Measurements from ENCODE around the gene CTBP2. TPM values are rescaled to one million over a fixed set of nuclear protein-coding genes. Genes with fewer than 3 reads are reported as not detected.

The CTBP2 gene
- total and polyA plus RNA-seq, 4 donors, result 3.4 to 59.2 (median 5.5) TPM

GRCh38 chr10:125085258-125086054 is 74.9 kb downstream of the CTBP2 start:
- H3K36me3 ChIP-seq (ENCODE audit: control insufficient read depth in 4 of 4, insufficient read depth in 3 of 4, low read depth in 1 of 4, low read length in 3 of 4), result no peaks in the 10 kb centered on the region
- DNase-seq (ENCODE audit: low spot score), result no peak
- peak overlapping the region; percentile 16 to 61 for H3K27ac ChIP-seq (ENCODE audit: low read depth in 1 of 2, low read length in 2 of 2)
- no peaks in the 10 kb centered on the region for H3K27me3 ChIP-seq (ENCODE audit: control insufficient read depth in 4 of 4, insufficient read depth in 4 of 4, low read length in 3 of 4)
- no peak overlapping the region for H3K9ac ChIP-seq (ENCODE audit: low read depth in 1 of 2, low read length in 2 of 2)
- WGBS, result 81% methylated on average over 17 of the region's 17 CpGs
- no peak overlapping the region for H3K4me3 ChIP-seq (ENCODE audit: low read depth in 1 of 3, low read length in 3 of 3)
- no peaks in the 10 kb centered on the region for H3K9me3 ChIP-seq (ENCODE audit: control insufficient read depth in 4 of 4, low read length in 3 of 4)
- TF ChIP-seq CTCF (IDR thresholded peaks at IDR 0.05; ENCODE audit: low read depth, low read length, missing input control) (no peak), FOXA1 (IDR thresholded peaks at IDR 0.05) (no peak), RXRA (IDR thresholded peaks at IDR 0.05) (no peak), FOXA2 (IDR thresholded peaks at IDR 0.05) (no peak), YY1 (IDR thresholded peaks at IDR 0.05) (no peak), SP1 (IDR thresholded peaks at IDR 0.05) (no peak), EGR1 (IDR thresholded peaks at IDR 0.05; ENCODE audit: low read depth in 2 of 2) (no peak), HNF4G (IDR thresholded peaks at IDR 0.05) (no peak)
- TF ChIP-seq, protein P1, sequence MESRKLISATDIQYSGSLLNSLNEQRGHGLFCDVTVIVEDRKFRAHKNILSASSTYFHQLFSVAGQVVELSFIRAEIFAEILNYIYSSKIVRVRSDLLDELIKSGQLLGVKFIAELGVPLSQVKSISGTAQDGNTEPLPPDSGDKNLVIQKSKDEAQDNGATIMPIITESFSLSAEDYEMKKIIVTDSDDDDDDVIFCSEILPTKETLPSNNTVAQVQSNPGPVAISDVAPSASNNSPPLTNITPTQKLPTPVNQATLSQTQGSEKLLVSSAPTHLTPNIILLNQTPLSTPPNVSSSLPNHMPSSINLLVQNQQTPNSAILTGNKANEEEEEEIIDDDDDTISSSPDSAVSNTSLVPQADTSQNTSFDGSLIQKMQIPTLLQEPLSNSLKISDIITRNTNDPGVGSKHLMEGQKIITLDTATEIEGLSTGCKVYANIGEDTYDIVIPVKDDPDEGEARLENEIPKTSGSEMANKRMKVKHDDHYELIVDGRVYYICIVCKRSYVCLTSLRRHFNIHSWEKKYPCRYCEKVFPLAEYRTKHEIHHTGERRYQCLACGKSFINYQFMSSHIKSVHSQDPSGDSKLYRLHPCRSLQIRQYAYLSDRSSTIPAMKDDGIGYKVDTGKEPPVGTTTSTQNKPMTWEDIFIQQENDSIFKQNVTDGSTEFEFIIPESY (IDR thresholded peaks at IDR 0.05), result no peak
- peaks cover 8 to 18% (median 11%) of the 10 kb centered on the region in 4 donors for H3K4me1 ChIP-seq (ENCODE audit: control insufficient read depth in 4 of 4, insufficient read depth in 4 of 4, low read length in 3 of 4)

- Histone ChIP-seq H3K4me3 (ENCODE audit: low read depth in 1 of 3, low read length in 3 of 3) (no peak overlapping the region), H3K9ac (ENCODE audit: low read depth in 1 of 2, low read length in 2 of 2) (no peak overlapping the region), H3K27ac (ENCODE audit: low read depth in 1 of 2, low read length in 2 of 2) (peak overlapping the region; percentile 16 to 61), H3K27me3 (ENCODE audit: control insufficient read depth in 4 of 4, insufficient read depth in 4 of 4, low read length in 3 of 4) (no peaks in the 10 kb centered on the region), H3K9me3 (ENCODE audit: control insufficient read depth in 4 of 4, low read length in 3 of 4) (no peaks in the 10 kb centered on the region), H3K4me1 (ENCODE audit: control insufficient read depth in 4 of 4, insufficient read depth in 4 of 4, low read length in 3 of 4) (peaks cover 8 to 18% (median 11%) of the 10 kb centered on the region in 4 donors), H3K36me3 (ENCODE audit: control insufficient read depth in 4 of 4, insufficient read depth in 3 of 4, low read depth in 1 of 4, low read length in 3 of 4) (no peaks in the 10 kb centered on the region)
- TF ChIP-seq RAD21 (IDR thresholded peaks at IDR 0.05) (peak in 1 of 2 donors; percentile 33), NR2F2 (IDR thresholded peaks at IDR 0.05) (no peak), EGR1 (IDR thresholded peaks at IDR 0.05; ENCODE audit: low read depth in 2 of 2) (no peak), YY1 (IDR thresholded peaks at IDR 0.05) (peak; percentile 65), RXRA (IDR thresholded peaks at IDR 0.05) (peak; percentile 52 to 88), HNF4A (conservative IDR thresholded peaks at IDR 0.05) (peak; percentile 54 to 79), SP1 (IDR thresholded peaks at IDR 0.05) (peak; percentile 77), CTCF (IDR thresholded peaks at IDR 0.05; ENCODE audit: low read depth, low read length, missing input control) (no peak), TAF1 (conservative IDR thresholded peaks at IDR 0.05) (no peak), JUND (IDR thresholded peaks at IDR 0.05) (peak in 1 of 2 donors; percentile 60), FOXA1 (IDR thresholded peaks at IDR 0.05) (no peak), FOXA2 (IDR thresholded peaks at IDR 0.05) (no peak)
- TF ChIP-seq, protein P1 (IDR thresholded peaks at IDR 0.05), result peak; percentile 48
- TF ChIP-seq, protein P2, sequence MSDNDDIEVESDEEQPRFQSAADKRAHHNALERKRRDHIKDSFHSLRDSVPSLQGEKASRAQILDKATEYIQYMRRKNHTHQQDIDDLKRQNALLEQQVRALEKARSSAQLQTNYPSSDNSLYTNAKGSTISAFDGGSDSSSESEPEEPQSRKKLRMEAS (IDR thresholded peaks at IDR 0.05), result peak; percentile 86
- DNase-seq (ENCODE audit: low spot score), result no peak
- 38% methylated on average over 18 of the region's 18 CpGs for WGBS
Observed at GRCh38 chr10:125084614-125085257, 75.6 kb downstream of the CTBP2 start.
